GM12878 (cell line): Measurements from ENCODE around the gene SLC37A1. TPM values are rescaled to one million over a fixed set of nuclear protein-coding genes. Genes with fewer than 3 reads are reported as not detected.

ENCODE experiments used
- BACH1 ChIP-seq: fragments of 450-650 bp; IDR thresholded peaks from 2 replicates; pipeline ENCODE4 v1.6.1; 2017; ENCODE audit warnings: mild to moderate bottlenecking, borderline replicate concordance
- BHLHE40 ChIP-seq, 2 experiments: fragments of 450-650 bp in 1 of 2; IDR thresholded peaks; 2 replicates each; pipeline ENCODE4 v1.6.1; 2011 to 2017; ENCODE audit warnings: low read depth in 2 of 2, borderline replicate concordance in 1 of 2, improper control_type of control experiment in 1 of 2, low read length in 1 of 2, mild to moderate bottlenecking in 1 of 2
- CHD1 ChIP-seq: IDR thresholded peaks from 2 replicates; pipeline ENCODE4 v1.6.1; 2012; ENCODE audit warnings: low read depth, low read length, improper control_type of control experiment
- DPF2 ChIP-seq: fragments of 450-650 bp; IDR thresholded peaks from 2 replicates; pipeline ENCODE4 v1.6.1; 2017; ENCODE audit warnings: mild to moderate bottlenecking
- EED ChIP-seq: sonication (generic); IDR thresholded peaks from 2 replicates; pipeline ENCODE4 v1.6.1; 2016; ENCODE audit warnings: antibody characterized with exemption, low read depth
- HDGF ChIP-seq: fragments of 450-650 bp; IDR thresholded peaks from 2 replicates; pipeline ENCODE4 v1.6.1; 2016; ENCODE audit warnings: antibody characterized with exemption
- IKZF2 ChIP-seq, 2 experiments: fragments of 450-650 bp; IDR thresholded peaks; 2 replicates each; pipeline ENCODE4 v1.6.1; 2017; ENCODE audit warnings: mild to moderate bottlenecking in 2 of 2, moderate library complexity in 2 of 2
- KLF5 ChIP-seq: fragments of 450-650 bp; IDR thresholded peaks from 2 replicates; pipeline ENCODE4 v1.6.1; 2014; ENCODE audit warnings: mild to moderate bottlenecking; ENCODE audit not compliant: partially characterized antibody
- MEF2B ChIP-seq: fragments of 450-650 bp; IDR thresholded peaks from 2 replicates; pipeline ENCODE4 v1.6.1; 2018; ENCODE audit warnings: mild to moderate bottlenecking, moderate library complexity; ENCODE audit not compliant: partially characterized antibody, poor library complexity, severe bottlenecking
- MXI1 ChIP-seq: fragments of 150-350 bp; IDR thresholded peaks from 2 replicates; pipeline ENCODE4 v1.6.1; 2011; ENCODE audit warnings: low read depth, mild to moderate bottlenecking, inconsistent platforms, low read length, improper control_type of control experiment
- NR2C1 ChIP-seq: fragments of 450-650 bp; IDR thresholded peaks from 2 replicates; pipeline ENCODE4 v1.6.1; 2017; ENCODE audit warnings: antibody characterized with exemption, mild to moderate bottlenecking, moderate library complexity
- NR2F1 ChIP-seq: fragments of 450-650 bp; conservative IDR thresholded peaks from 2 replicates; pipeline ENCODE4 v1.6.1; 2017; ENCODE audit warnings: mild to moderate bottlenecking
- NRF1 ChIP-seq: conservative IDR thresholded peaks from 2 replicates; pipeline ENCODE4 v1.6.1; 2011; ENCODE audit warnings: mild to moderate bottlenecking, low read depth, low read length, improper control_type of control experiment
- PML ChIP-seq: IDR thresholded peaks from 2 replicates; pipeline ENCODE4 v1.6.1; 2012; ENCODE audit warnings: low read length, inconsistent platforms
- RAD51 ChIP-seq: fragments of 450-650 bp; IDR thresholded peaks from 2 replicates; pipeline ENCODE4 v1.6.1; 2016; ENCODE audit warnings: moderate library complexity, mild to moderate bottlenecking, inconsistent platforms
- RCOR1 ChIP-seq: conservative IDR thresholded peaks from 2 replicates; pipeline ENCODE4 v1.6.1; 2012; ENCODE audit warnings: low read depth, low read length, improper control_type of control experiment
- ZNF384 ChIP-seq: IDR thresholded peaks from 2 replicates; pipeline ENCODE4 v1.6.1; 2012; ENCODE audit warnings: low read depth, mild to moderate bottlenecking, low read length, improper control_type of control experiment, borderline replicate concordance
- polyA plus RNA-seq, 11 experiments: library from polyadenylated mRNA; depleted of rRNA in 4 of 11; unstranded in 6 of 11; stranded (reverse) in 5 of 11; fragments of >200 nt; fragmentation: Nextera tagmentation in 4 of 11; fragmentation: Illumina TruSeq in 1 of 11; extraction: Ambion mirVana in 4 of 11; extraction: Trizol in 1 of 11; gene quantifications; 1 replicate in 1 of 11; 2 replicates in 10 of 11; pipeline versions ENCODE4 v1.2.1 to v1.2.3, GENCODE V29; 2011 to 2016; ENCODE audit warnings: inconsistent platforms in 2 of 11, missing spikeins in 2 of 11, low read depth in 1 of 11
- total RNA-seq, 4 experiments: library from RNA; depleted of rRNA in 3 of 4; stranded (reverse); fragments of >200 nt in 3 of 4; fragmentation: Illumina TruSeq in 1 of 4; extraction: Trizol in 1 of 4; gene quantifications; 2 replicates each; pipeline versions ENCODE4 v1.2.1 to v1.2.3, GENCODE V29; 2013 to 2021
- TF ChIP-seq, protein P1 (sequence below): fragments of 450-650 bp; formaldehyde crosslinking; IDR thresholded peaks from 2 replicates; pipeline ENCODE4 v1.5.0; 2022; ENCODE audit warnings: mild to moderate bottlenecking, missing genetic modification characterization

The SLC37A1 gene
- total and polyA plus RNA-seq, 10 of the 15 experiments (the other 5 are each of a cell fraction or from before 2014, with no cell fraction given): 1.1 to 35.5 (median 24.4) TPM

GRCh38 chr21:42474043-42474831, 39.4 kb upstream of the SLC37A1 start (continued):
- TF ChIP-seq, protein P1, sequence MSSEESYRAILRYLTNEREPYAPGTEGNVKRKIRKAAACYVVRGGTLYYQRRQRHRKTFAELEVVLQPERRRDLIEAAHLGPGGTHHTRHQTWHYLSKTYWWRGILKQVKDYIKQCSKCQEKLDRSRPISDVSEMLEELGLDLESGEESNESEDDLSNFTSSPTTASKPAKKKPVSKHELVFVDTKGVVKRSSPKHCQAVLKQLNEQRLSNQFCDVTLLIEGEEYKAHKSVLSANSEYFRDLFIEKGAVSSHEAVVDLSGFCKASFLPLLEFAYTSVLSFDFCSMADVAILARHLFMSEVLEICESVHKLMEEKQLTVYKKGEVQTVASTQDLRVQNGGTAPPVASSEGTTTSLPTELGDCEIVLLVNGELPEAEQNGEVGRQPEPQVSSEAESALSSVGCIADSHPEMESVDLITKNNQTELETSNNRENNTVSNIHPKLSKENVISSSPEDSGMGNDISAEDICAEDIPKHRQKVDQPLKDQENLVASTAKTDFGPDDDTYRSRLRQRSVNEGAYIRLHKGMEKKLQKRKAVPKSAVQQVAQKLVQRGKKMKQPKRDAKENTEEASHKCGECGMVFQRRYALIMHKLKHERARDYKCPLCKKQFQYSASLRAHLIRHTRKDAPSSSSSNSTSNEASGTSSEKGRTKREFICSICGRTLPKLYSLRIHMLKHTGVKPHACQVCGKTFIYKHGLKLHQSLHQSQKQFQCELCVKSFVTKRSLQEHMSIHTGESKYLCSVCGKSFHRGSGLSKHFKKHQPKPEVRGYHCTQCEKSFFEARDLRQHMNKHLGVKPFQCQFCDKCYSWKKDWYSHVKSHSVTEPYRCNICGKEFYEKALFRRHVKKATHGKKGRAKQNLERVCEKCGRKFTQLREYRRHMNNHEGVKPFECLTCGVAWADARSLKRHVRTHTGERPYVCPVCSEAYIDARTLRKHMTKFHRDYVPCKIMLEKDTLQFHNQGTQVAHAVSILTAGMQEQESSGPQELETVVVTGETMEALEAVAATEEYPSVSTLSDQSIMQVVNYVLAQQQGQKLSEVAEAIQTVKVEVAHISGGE (CRISPR knock-in tag): no peak
- peak; percentile 10; the same call in 1 of the 2 replicates for TF ChIP-seq BACH1
- peak; percentile 29; the same call in 1 of the 2 replicates for TF ChIP-seq EED
- no peak for TF ChIP-seq KLF5
- 0 out of 2 replicates have a peak, but pooled peaks have one; percentile 25 for TF ChIP-seq RAD51
- TF ChIP-seq NR2F1: 0 out of 2 replicates have a peak, but pooled peaks have one; percentile 24
- peak in 1 of 2 experiments; percentile 13; a peak in 1 of 4 replicates for TF ChIP-seq BHLHE40 (IDR thresholded peaks at IDR 0.05; ENCODE audit: borderline replicate concordance in 1 of 2, low read depth in 2 of 2, low read length in 1 of 2)
- TF ChIP-seq HDGF: peak; percentile 78; the same call in 1 of the 2 replicates
- TF ChIP-seq DPF2: peak; percentile 40; the same call in 1 of the 2 replicates
- 0 out of 2 replicates have a peak, but pooled peaks have one; percentile 11 for TF ChIP-seq RCOR1
- TF ChIP-seq PML: no peak
- TF ChIP-seq MXI1: no peak
- peak; percentile 25 to 37; a peak in 2 of 4 replicates for TF ChIP-seq IKZF2 (IDR thresholded peaks at IDR 0.05)
- TF ChIP-seq CHD1: no peak
- TF ChIP-seq ZNF384: no peak
- TF ChIP-seq NRF1: no peak
- TF ChIP-seq MEF2B: peak; percentile 52
- TF ChIP-seq NR2C1: no peak
